Putamen (tissue), 1 donor: ENCODE data around the gene SMCR8.
"Not testable (repeated sequence)": the region's sequence is repeated elsewhere in the genome, so short reads cannot be mapped to it uniquely, and the experiment has no call there.

Experiments
- DNase-seq: peaks from one replicate; pipeline ENCODE4 v3.0.0-alpha.2; 2016; ENCODE audit warnings: low spot score

The SMCR8 gene

DNA sequence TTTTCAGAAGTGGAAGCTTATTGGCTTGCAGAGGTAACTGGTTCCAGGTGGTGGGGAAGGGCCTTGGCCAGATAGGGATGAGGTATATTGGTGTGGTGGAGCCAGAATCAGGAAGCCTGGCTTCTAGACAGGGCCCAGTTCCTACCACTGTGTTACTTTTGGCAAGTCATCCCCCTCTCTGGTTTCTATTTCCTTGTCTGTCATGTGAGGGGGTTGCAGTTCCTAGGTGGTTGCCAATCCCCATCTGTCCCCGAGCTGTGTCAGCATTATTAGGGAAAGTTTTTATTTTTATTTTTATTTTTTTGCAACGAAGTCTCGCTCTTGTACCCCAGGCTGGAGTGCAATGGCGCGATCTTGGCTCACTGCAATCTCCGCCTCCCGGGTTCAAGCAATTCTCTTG lies 3.0 kb downstream of the SMCR8 start:
- no peak for DNase-seq

DNA sequence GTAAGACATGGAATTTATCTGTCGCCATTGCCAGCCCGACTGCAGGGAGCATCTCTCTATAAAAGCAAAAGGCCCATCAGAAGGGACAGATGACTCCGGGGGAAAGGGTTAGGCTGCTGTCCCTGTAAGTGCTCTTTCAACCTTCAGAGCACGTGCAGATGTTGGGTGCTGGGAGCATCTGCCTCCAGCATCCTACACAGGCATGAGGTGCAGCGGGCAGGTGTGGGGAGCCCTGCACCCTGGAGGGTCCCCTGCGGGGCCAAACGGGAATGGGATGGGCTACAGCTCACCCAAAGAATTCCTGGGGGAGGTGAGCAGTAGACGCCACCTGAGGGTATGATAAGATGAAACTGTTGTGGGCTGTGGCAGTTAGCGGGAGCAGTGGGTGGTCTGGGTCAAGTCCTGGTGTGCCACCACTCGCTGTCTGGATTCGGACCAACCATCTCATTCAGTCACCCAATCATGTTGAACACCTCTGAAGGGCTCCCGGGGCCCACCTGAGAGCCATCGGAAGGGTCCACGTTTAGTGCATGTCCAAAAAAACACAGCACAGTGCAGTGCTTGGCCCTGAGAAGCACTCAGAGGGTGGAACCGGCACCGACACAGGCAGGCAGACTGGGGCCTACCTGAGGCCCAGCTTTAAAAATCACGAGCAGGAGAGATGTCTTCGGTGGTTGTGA lies 3.8 kb downstream of the SMCR8 start:
- DNase-seq: no peak

GRCh38 chr17:18319604-18320256 lies 4.6 kb downstream of the SMCR8 start:
- DNase-seq: no peak

DNA sequence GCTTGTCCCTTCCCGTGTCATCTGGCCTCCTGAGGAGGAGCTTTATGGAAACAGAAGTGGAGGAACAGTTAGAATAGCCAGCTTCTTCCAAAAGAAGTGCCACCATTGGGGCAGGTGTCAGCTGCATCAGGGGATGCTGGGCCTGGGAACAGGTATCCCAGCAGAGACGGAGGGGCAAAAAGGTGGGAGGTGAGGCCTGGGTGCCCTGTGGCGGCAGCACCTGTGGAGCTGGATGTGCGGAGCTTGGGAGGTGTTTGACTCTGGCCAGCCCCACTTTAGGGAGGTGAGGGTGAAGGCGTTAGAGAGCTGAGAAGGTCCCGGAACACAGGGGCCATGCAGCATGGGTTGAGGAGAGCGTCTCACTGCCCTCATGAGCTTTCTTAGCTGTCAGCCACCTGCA lies 5.2 kb downstream of the SMCR8 start:
- no peak for DNase-seq

- no peak for DNase-seq
Measured at GRCh38 chr17:18321309-18321708, 6.2 kb downstream of the SMCR8 start.

DNA sequence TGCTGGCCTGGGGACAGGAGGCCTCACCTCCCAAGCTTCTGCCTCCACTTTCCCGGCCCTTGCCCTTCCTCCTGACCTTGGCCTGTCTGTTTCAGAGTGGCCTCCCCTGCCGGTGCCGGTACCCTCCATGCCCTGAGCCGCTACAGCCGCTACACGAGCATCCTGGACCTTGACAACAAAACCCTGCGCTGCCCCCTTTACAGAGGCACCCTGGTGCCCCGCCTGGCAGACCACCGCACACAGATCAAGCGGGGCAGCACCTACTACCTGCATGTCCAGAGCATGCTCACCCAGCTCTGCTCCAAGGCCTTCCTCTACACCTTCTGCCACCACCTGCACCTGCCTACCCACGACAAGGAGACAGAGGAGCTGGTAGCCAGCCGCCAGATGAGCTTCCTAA lies 7.4 kb downstream of the SMCR8 start:
- no peak for DNase-seq

GRCh38 chr17:18323007-18323406 lies 7.9 kb downstream of the SMCR8 start:
- DNase-seq: no peak

DNA sequence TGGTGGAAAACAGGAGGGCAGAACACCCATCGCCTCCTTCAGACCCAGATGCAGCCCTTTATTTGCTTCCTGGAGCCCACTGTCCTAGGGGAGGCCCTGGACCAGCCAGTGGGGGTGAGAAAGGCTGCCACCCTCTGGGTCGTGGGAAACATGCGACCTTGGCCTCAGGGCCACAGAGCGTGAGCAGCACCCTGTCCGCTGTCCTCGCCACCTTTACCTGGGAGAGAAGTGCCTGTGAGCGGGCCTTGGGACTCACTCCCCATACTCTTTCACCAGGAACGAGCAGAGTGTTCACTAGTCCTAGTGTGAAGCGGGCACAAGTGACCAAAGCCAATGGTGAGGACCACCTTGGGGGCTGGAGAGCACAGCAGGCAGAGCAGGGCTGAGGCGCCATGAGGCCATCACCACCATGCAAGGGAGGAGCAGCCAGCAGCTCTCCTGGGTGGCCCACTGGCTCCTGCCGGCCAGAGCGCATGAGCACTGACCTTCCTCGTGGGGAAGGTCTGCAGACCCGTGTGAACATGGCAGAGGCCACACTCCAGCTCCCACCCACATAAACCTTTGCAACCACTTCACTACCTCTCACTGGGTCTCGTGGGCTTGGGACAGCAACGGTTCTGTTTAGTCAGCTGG lies 8.5 kb downstream of the SMCR8 start:
- no peak for DNase-seq

DNA sequence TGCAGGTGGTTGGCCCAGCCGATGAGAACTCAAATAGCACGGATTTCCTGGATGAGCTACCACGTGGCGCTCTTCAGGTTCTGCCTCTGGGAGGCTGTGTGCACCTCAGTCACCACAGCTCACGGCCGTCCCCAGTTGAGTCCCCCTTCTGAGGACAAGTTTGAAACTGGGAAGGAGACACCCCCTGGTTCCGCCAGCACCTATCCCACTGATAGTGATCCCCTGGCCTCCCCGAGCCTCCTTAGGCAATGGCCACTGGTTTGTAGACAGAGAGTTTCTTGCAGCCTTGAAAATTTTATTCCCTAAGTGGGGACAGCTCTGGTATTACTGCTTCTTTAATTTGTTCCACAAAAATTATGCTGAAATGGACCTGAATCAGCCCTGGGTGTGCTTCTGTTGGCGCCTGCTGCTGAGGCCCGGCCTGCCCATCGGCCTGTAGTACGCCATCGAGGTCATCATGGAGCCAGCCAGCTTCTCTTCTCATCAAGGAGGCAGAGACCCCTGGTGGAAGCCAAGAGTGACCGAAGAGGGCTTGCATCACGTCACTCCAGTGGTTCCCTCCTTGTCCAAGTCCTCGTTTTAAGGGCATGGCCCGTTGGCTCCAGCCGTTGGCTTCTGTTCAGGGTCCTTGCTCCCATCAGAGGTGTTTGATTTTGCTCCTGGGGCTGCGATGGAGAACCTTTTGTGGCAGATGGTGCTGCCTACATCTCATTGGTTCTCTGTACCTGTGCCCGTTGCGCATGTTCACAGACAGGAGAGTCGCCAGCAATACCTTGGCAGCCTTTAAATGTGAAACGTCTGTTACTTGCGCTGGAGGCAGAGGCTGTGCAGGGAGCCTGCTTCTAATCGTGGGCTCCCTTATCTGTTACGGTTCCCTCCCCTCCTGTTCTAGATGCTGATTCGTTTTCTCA lies 9.3 kb downstream of the SMCR8 start:
- no peak for DNase-seq

DNA sequence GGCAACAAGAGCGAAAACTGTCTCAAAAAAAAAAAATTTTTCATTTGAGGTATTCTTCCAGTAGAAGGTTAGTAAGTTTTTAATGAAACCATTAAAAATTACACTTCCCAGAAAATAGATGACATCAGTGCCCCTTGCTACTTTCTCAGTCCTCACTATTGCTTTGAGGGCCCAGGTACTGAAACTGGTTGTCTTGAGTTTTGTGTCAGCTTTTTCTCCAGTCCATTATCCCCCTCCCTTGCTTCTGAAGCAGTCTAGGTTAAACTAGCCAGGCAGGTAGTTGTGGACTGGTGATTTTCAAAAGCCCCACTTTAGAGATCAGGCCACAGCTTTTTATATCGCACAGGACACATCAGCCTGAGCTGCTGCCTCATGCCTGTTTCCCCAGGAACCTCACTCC lies 10.9 kb downstream of the SMCR8 start:
- no peak for DNase-seq

GRCh38 chr17:18326572-18326971 lies 11.5 kb downstream of the SMCR8 start:
- no peak for DNase-seq

GRCh38 chr17:18327093-18327492 lies 12.0 kb downstream of the SMCR8 start:
- DNase-seq: no peak

- no peak for DNase-seq
Measured at GRCh38 chr17:18327556-18327955, 12.5 kb downstream of the SMCR8 start.

GRCh38 chr17:18328643-18329204 lies 13.6 kb downstream of the SMCR8 start:
- DNase-seq: no peak

DNA sequence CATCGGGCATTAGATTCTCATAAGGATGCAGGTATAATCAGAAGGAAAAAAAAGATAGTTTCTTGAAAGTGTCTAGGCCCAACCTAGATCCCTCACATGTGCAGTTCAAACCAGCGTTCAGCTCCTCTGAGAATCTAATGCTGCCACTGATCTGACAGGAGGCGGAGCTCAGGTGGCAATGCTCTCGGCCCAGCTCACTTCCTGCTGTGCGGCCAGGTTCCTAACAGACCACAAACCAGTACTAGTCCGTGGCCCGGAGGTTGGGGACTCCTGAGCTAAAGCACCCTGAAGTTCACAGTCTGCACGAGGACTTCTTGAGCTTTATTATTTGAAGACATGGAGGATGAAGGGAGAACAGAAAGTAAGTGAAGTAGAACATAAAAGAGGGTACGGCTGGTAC lies 16.8 kb downstream of the SMCR8 start:
- DNase-seq: no peak

GRCh38 chr17:18332909-18333489 lies 17.9 kb downstream of the SMCR8 start:
- no peak for DNase-seq

- DNase-seq: not testable (repeated sequence)
Measured at GRCh38 chr17:18338158-18338557, 23.1 kb downstream of the SMCR8 start.

- DNase-seq: no peak
Measured at GRCh38 chr17:18339933-18340332, 24.8 kb downstream of the SMCR8 start.

GRCh38 chr17:18344021-18344420 lies 28.9 kb downstream of the SMCR8 start:
- no peak for DNase-seq

DNA sequence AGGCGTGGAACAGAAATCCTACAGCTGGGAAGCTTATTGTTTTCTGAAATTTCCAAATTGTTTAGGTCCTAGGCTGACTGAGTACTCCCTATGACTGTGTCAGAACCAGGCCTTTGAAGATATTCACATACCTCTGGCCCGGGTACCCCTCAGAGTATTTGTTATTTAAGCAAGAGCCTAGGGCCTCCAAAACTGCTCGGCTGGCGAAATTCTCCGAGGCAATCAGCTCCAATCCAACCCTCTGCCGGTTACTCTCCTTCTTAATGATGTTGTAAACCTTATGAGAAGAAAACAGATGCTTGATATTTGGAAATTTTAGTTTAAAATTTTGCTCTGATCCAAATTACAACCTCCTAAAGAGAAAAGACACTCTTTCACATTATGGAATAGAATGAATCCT lies 38.4 kb downstream of the SMCR8 start:
- DNase-seq: no peak

- peak; percentile 29 for DNase-seq
Measured at GRCh38 chr17:18356624-18357023, 41.5 kb downstream of the SMCR8 start.

DNA sequence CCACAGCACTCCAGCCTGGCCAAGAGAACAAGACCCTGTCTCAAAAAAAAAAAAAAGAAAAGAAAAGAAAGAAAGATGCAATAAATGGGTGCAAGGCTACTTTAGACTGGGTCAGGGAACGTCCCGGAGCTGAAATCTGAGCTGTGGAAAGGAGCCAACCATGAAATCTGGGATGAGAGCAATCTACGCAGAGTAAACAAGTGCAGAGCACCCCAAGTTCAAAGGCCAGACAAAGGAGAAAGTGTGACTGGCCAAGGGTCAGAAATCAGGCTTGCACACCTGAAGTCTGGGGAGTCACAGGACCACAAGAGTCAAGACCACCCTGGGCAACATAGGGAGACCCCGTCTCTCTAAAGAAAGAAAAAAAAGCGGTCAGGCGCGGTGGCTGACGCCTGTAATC lies 45.4 kb downstream of the SMCR8 start:
- DNase-seq: no peak
